ENCODE measurements around the gene NFS1.

GRCh38 chr20:35632539-35633115 is 66.5 kb downstream of the NFS1 start:
- no peak for TF ChIP-seq CTCF (conservative IDR thresholded peaks at IDR 0.05; ENCODE audit: low read length)
- no peak for TF ChIP-seq EZH2phosphoT487 (IDR thresholded peaks at IDR 0.05; ENCODE audit: borderline replicate concordance, low read depth, low read length)

All from OCI-LY7 (cell line).